ENCODE results near the gene TP53BP2.
"Not testable (repeated sequence)": the region's sequence is repeated elsewhere in the genome, so short reads cannot be mapped to it uniquely, and the experiment has no call there.

The TP53BP2 gene

GRCh38 chr1:223845810-223846682 lies at the start of gene TP53BP2:
Gene TP53BP2 (minus strand): TSS chr1:223845947. CDS start chr1:223845680, 267 bp downstream.
- no peak for FAIRE-seq
- peak; percentile 79 for DNase-seq (ENCODE audit: insufficient read length, low spot score)
- peak; percentile 72 for TF ChIP-seq POLR2A (IDR thresholded peaks at IDR 0.05; ENCODE audit: low read depth, low read length)

DNA sequence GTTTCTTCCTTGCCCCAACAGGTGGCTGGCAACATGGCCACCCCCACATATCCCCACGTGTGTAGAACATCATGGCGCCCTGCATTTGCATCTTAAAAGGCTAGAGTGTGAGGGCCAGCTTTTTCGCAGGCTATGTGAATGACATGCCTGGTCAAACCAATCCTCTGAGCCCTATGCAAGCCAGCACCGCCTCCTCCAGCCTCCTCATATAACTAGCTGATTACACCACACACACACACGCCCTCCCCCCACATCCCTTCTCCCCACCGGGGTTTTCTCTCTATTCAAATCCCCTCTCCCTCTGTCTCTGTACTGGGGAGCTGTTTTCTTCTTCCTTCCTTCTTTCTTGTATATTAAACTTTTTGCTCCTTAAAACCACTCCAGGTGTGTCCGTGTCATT lies 44.7 kb upstream of the TP53BP2 start:
- not testable (repeated sequence) for FAIRE-seq; DNase-seq (ENCODE audit: insufficient read length, low spot score)

GRCh38 chr1:223889319-223889718 lies 43.6 kb upstream of the TP53BP2 start:
- not testable (repeated sequence) for FAIRE-seq; DNase-seq (ENCODE audit: insufficient read length, low spot score)

GRCh38 chr1:223887747-223888418 lies 42.1 kb upstream of the TP53BP2 start:
- TF ChIP-seq POLR2A (IDR thresholded peaks at IDR 0.05; ENCODE audit: low read depth, low read length): 0 out of 2 replicates have a peak, but pooled peaks have one; percentile 19
- FAIRE-seq (peak; percentile 68), DNase-seq (ENCODE audit: insufficient read length, low spot score) (peak; percentile 68)

GRCh38 chr1:223886516-223886921 lies 40.8 kb upstream of the TP53BP2 start:
- TF ChIP-seq POLR2A (IDR thresholded peaks at IDR 0.05; ENCODE audit: low read depth, low read length): no peak
- FAIRE-seq: no peak
- no peak for DNase-seq (ENCODE audit: insufficient read length, low spot score)

GRCh38 chr1:223885614-223886013 lies 39.9 kb upstream of the TP53BP2 start:
- no peak for DNase-seq (ENCODE audit: insufficient read length, low spot score)
- no peak for FAIRE-seq
- TF ChIP-seq POLR2A (IDR thresholded peaks at IDR 0.05; ENCODE audit: low read depth, low read length): no peak

DNA sequence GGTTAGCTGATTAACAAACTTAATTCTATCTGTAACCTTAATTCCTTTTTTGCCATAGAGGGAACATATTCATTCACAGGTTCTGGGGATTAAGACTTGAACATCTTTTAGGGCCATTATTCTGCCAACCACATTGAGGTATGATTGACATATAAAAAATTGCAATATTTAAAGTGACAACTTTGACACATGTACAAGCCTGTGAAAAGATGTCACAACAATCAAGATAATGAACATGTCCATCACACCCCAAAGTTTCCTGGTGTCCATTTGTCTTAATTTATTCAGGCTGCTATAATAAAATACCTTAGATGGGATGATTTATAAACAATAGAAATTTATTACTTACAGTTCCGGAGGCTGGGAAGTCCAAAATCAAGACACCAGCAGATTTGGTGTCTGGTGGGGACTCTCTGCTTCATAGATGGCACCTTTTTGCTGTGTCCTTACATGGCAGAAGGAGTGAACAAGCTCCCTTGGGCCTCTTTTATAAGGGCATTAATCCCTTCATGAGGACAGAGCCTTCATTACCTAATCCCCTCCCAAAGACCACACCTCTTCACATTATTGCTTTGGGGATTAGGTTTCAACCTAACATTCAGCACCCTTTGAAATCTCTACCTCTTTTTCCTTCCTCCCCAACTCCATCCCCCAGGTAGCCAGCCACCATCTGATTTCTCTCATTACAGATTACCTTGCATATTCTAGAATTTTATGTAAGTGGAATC lies 33.0 kb upstream of the TP53BP2 start:
- FAIRE-seq (no peak), DNase-seq (ENCODE audit: insufficient read length, low spot score) (no peak)
- TF ChIP-seq POLR2A (IDR thresholded peaks at IDR 0.05; ENCODE audit: low read depth, low read length): no peak

GRCh38 chr1:223877804-223878203 lies 32.1 kb upstream of the TP53BP2 start:
- no peak for FAIRE-seq
- DNase-seq (ENCODE audit: insufficient read length, low spot score): no peak
- no peak for TF ChIP-seq POLR2A (IDR thresholded peaks at IDR 0.05; ENCODE audit: low read depth, low read length)

GRCh38 chr1:223876590-223876989 lies 30.8 kb upstream of the TP53BP2 start:
- no peak for DNase-seq (ENCODE audit: insufficient read length, low spot score)
- no peak for FAIRE-seq
- no peak for TF ChIP-seq POLR2A (IDR thresholded peaks at IDR 0.05; ENCODE audit: low read depth, low read length)

- no peak for FAIRE-seq
- no peak for DNase-seq (ENCODE audit: insufficient read length, low spot score)
- TF ChIP-seq POLR2A (IDR thresholded peaks at IDR 0.05; ENCODE audit: low read depth, low read length): no peak
These were observed 27.3 kb upstream of the TP53BP2 start for GRCh38 chr1:223873044-223873443.

- TF ChIP-seq POLR2A (IDR thresholded peaks at IDR 0.05; ENCODE audit: low read depth, low read length): no peak
- no peak for FAIRE-seq
These were observed 26.7 kb upstream of the TP53BP2 start for GRCh38 chr1:223872308-223872901.

GRCh38 chr1:223870617-223871574 lies 25.1 kb upstream of the TP53BP2 start:
- no peak for TF ChIP-seq POLR2A (IDR thresholded peaks at IDR 0.05; ENCODE audit: low read depth, low read length)
- FAIRE-seq: no peak
- DNase-seq (ENCODE audit: insufficient read length, low spot score): no peak

More at GRCh38 chr1:223872308-223872901, 26.7 kb upstream of the TP53BP2 start:
- no peak for DNase-seq (ENCODE audit: insufficient read length, low spot score)

GRCh38 chr1:223864599-223865368 lies 19.0 kb upstream of the TP53BP2 start:
- not testable (repeated sequence) for DNase-seq (ENCODE audit: insufficient read length, low spot score); FAIRE-seq

Data from H54 (cell line).